Measurements from ENCODE around the gene RXRB.

Gene RXRB

DNA sequence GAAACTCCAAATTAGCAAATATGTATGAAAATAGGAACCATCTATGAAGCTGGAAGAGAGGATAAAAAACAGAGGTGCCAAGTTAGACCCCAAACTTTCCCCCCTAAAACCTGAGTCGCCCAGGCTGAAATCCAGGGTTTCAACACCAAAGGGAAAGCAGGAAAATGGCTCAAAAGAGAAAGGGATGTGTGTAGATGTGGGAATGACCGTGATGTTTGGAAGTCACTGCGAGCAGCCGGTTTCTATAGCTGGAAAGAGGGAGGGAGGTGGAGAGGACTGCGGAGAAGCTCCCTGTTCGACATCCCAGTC is 12.3 kb upstream of the RXRB start:
- Histone ChIP-seq H3K4me3 (ENCODE audit: low read depth in 1 of 5, low read length in 5 of 5) (peak overlapping the region; percentile 48 to 72 (median 67)), H3K9ac (ENCODE audit: low read length in 5 of 5) (peak overlapping the region in 4 of 5 donors; percentile 48 to 85 (median 70)), H3K36me3 (ENCODE audit: control insufficient read depth in 5 of 5, insufficient read depth in 5 of 5, low read length in 5 of 5) (peaks cover 0 to 23% (median 19%) of the 10 kb centered on the region in 5 donors), H3K9me3 (ENCODE audit: control insufficient read depth in 5 of 5, low read length in 5 of 5) (no peaks in the 10 kb centered on the region), H3K4me1 (ENCODE audit: control insufficient read depth in 5 of 5, insufficient read depth in 5 of 5, low read length in 5 of 5) (peaks cover 0 to 30% (median 25%) of the 10 kb centered on the region in 5 donors), H3K27ac (ENCODE audit: low read depth, low read length) (no peak overlapping the region), H3K27me3 (ENCODE audit: control insufficient read depth in 5 of 5, insufficient read depth in 4 of 5, low read length in 5 of 5) (peaks cover 0 to 5% (median 3%) of the 10 kb centered on the region in 5 donors)

DNA sequence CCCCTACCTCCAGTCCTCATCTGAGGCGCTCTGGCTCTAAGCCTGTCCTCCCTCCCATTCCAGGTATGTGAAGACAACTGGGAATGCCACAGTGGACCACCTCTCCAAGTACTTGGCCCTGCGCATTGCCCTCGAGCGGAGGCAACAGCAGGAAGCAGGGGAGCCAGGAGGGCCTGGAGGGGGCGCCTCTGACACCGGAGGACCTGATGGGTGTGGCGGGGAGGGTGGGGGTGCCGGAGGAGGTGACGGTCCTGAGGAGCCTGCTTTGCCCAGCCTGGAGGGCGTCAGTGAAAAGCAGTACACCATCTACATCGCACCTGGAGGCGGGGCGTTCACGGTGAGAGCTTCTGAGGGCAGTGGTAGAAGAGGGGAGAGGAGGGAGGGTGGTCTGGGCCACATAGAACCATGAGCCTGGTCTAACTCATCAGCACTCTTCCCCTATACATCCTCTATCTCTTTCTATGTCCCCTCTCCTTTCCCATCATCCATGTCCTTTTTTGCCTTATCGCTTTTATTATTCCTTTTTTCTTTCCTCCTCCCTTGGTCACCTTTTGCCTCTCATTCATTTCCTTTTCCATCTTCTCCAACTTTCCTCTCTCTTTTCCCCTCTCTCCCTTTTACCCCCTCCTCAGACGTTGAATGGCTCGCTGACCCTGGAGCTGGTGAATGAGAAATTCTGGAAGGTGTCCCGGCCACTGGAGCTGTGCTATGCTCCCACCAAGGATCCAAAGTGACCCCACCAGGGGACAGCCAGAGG is 11.4 kb upstream of the RXRB start:
- Histone ChIP-seq H3K9me3 (ENCODE audit: control insufficient read depth in 5 of 5, low read length in 5 of 5) (no peaks in the 10 kb centered on the region), H3K27me3 (ENCODE audit: control insufficient read depth in 5 of 5, insufficient read depth in 4 of 5, low read length in 5 of 5) (peaks cover 0 to 5% (median 3%) of the 10 kb centered on the region in 5 donors), H3K4me3 (ENCODE audit: low read depth in 1 of 5, low read length in 5 of 5) (no peak overlapping the region), H3K9ac (ENCODE audit: low read length in 5 of 5) (no peak overlapping the region), H3K36me3 (ENCODE audit: control insufficient read depth in 5 of 5, insufficient read depth in 5 of 5, low read length in 5 of 5) (peaks cover 0 to 23% (median 19%) of the 10 kb centered on the region in 5 donors), H3K27ac (ENCODE audit: low read depth, low read length) (no peak overlapping the region), H3K4me1 (ENCODE audit: control insufficient read depth in 5 of 5, insufficient read depth in 5 of 5, low read length in 5 of 5) (peaks cover 0 to 37% (median 32%) of the 10 kb centered on the region in 5 donors)

DNA sequence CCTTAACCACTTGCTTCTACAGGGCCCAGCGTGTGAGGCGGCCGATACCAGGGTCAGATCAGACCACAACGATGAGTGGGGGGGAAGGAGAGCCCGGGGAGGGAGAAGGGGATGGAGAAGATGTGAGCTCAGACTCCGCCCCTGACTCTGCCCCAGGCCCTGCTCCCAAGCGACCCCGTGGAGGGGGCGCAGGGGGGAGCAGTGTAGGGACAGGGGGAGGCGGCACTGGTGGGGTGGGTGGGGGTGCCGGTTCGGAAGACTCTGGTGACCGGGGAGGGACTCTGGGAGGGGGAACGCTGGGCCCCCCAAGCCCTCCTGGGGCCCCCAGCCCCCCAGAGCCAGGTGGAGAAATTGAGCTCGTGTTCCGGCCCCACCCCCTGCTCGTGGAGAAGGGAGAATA is 10.7 kb upstream of the RXRB start:
- H3K4me1 ChIP-seq (ENCODE audit: control insufficient read depth in 5 of 5, insufficient read depth in 5 of 5, low read length in 5 of 5): peaks cover 0 to 37% (median 32%) of the 10 kb centered on the region in 5 donors
- no peak overlapping the region for H3K9ac ChIP-seq (ENCODE audit: low read length in 5 of 5)
- H3K4me3 ChIP-seq (ENCODE audit: low read depth in 1 of 5, low read length in 5 of 5): no peak overlapping the region
- no peak overlapping the region for H3K27ac ChIP-seq (ENCODE audit: low read depth, low read length)
- H3K9me3 ChIP-seq (ENCODE audit: control insufficient read depth in 5 of 5, low read length in 5 of 5): no peaks in the 10 kb centered on the region
- peaks cover 0 to 23% (median 19%) of the 10 kb centered on the region in 5 donors for H3K36me3 ChIP-seq (ENCODE audit: control insufficient read depth in 5 of 5, insufficient read depth in 5 of 5, low read length in 5 of 5)
- peaks cover 0 to 5% (median 3%) of the 10 kb centered on the region in 5 donors for H3K27me3 ChIP-seq (ENCODE audit: control insufficient read depth in 5 of 5, insufficient read depth in 4 of 5, low read length in 5 of 5)

DNA sequence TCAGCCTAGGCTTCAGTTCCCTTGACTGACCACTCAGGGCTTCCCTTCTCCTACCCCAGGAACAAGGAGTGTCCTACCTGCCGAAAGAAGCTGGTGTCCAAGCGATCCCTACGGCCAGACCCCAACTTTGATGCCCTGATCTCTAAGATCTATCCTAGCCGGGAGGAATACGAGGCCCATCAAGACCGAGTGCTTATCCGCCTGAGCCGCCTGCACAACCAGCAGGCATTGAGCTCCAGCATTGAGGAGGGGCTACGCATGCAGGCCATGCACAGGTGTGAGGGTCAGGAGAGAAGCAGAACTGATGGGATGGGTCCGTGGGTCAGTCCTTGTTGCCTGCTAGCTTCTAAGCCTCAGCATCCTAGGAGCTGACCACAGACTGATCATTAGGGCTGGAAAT is 9.4 kb upstream of the RXRB start:
- Histone ChIP-seq H3K9ac (ENCODE audit: low read length in 5 of 5) (no peak overlapping the region), H3K36me3 (ENCODE audit: control insufficient read depth in 5 of 5, insufficient read depth in 5 of 5, low read length in 5 of 5) (peaks cover 0 to 23% (median 19%) of the 10 kb centered on the region in 5 donors), H3K4me3 (ENCODE audit: low read depth in 1 of 5, low read length in 5 of 5) (no peak overlapping the region), H3K4me1 (ENCODE audit: control insufficient read depth in 5 of 5, insufficient read depth in 5 of 5, low read length in 5 of 5) (peaks cover 0 to 44% (median 38%) of the 10 kb centered on the region in 5 donors), H3K27me3 (ENCODE audit: control insufficient read depth in 5 of 5, insufficient read depth in 4 of 5, low read length in 5 of 5) (peaks cover 0 to 5% (median 0%) of the 10 kb centered on the region in 5 donors), H3K27ac (ENCODE audit: low read depth, low read length) (no peak overlapping the region), H3K9me3 (ENCODE audit: control insufficient read depth in 5 of 5, low read length in 5 of 5) (no peaks in the 10 kb centered on the region)

DNA sequence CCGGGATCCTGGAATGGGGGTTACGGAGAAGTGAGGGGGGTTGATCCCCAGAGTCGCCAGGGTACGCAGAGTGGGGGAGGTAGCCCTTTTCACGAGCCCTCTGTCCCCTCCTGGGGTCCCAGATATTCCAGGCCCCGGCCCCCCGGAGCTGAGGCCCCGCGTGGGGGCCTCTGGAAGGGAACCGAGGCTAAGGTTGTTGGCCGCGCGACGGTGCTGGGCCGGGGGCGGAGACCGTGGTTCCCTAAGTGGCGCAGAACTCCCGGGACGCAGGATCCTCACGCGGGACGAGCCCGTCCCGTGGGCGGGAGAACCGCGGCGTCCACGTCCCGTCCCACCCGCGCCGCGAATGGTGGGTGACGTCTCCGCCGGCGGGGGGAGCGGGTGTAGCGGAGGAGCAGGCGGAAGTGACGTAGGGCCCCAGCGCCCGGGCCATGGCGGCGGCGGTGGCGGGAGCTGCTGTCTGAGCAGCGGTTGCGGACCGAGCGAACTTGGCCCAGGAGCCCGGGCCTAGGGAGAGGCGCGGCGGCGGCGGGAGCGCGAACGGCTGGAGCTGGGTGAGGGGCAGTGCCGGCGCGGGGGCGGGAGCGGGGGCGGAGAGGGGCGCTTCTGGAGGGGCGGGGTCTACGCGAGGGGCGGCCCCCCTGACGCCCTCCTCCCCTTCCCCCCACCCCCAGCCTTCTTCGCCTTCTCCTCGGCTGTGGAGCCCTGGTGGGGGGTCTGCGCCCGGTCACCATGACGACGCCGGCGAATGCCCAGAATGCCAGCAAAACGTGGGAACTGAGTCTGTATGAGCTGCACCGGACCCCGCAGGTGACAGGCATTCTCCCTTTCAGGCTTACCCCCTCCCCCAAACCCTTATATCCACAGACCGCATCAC is 7.9 kb upstream of the RXRB start, which contains the start of gene RING1:
Gene RING1, plus strand, starts transcription at position 410 of the 877 bp plus-strand sequence. Its CDS starts 323 bp downstream, at position 733.
- H3K9me3 ChIP-seq (ENCODE audit: control insufficient read depth in 5 of 5, low read length in 5 of 5): no peaks in the 10 kb centered on the region
- H3K27ac ChIP-seq (ENCODE audit: low read depth, low read length): peak within 1 kb of the TSS; percentile 87
- H3K36me3 ChIP-seq (ENCODE audit: control insufficient read depth in 5 of 5, insufficient read depth in 5 of 5, low read length in 5 of 5): peaks cover 0 to 26% (median 25%) of the 10 kb centered on the region in 5 donors
- peak within 1 kb of the TSS; percentile 78 to 89 (median 83) for H3K4me3 ChIP-seq (ENCODE audit: low read depth in 1 of 5, low read length in 5 of 5)
- H3K9ac ChIP-seq (ENCODE audit: low read length in 5 of 5): peak within 1 kb of the TSS; percentile 48 to 98 (median 94)
- H3K27me3 ChIP-seq (ENCODE audit: control insufficient read depth in 5 of 5, insufficient read depth in 4 of 5, low read length in 5 of 5): peaks cover 0 to 3% (median 0%) of the 10 kb centered on the region in 5 donors
- peaks cover 4 to 45% (median 40%) of the 10 kb centered on the region in 5 donors for H3K4me1 ChIP-seq (ENCODE audit: control insufficient read depth in 5 of 5, insufficient read depth in 5 of 5, low read length in 5 of 5)

DNA sequence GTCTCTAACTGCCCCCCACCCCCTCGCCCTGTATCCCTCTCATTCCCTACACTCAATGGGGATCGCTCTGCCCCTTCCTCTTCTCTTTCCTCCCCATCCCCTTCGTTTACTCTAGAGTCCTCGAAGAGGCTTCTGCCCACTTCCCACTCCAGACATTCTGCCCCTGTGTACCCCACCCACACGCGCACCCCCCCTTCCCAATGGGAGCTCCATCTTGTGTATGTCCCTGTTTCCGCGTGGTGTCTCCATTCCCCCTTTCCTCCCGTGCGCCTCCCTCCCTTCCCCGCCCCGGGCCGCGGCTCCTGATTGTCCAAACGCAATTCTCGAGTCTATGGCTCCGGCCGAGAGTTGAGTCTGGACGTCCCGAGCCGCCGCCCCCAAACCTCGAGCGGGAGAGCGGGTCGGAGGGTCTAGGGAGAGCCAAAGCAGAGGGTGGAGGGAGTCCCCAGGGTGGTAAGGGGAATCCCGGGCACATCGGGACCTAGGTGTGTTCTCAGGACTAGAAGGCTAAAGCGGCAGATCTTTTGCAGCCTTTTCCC is 7.2 kb upstream of the RXRB start:
- peak overlapping the region; percentile 87 for H3K27ac ChIP-seq (ENCODE audit: low read depth, low read length)
- no peaks in the 10 kb centered on the region for H3K27me3 ChIP-seq (ENCODE audit: control insufficient read depth in 5 of 5, insufficient read depth in 4 of 5, low read length in 5 of 5)
- peaks cover 4 to 33% (median 32%) of the 10 kb centered on the region in 5 donors for H3K36me3 ChIP-seq (ENCODE audit: control insufficient read depth in 5 of 5, insufficient read depth in 5 of 5, low read length in 5 of 5)
- peak overlapping the region; percentile 78 to 89 (median 83) for H3K4me3 ChIP-seq (ENCODE audit: low read depth in 1 of 5, low read length in 5 of 5)
- H3K4me1 ChIP-seq (ENCODE audit: control insufficient read depth in 5 of 5, insufficient read depth in 5 of 5, low read length in 5 of 5): peaks cover 4 to 40% (median 33%) of the 10 kb centered on the region in 5 donors
- H3K9ac ChIP-seq (ENCODE audit: low read length in 5 of 5): peak overlapping the region; percentile 48 to 98 (median 94)
- H3K9me3 ChIP-seq (ENCODE audit: control insufficient read depth in 5 of 5, low read length in 5 of 5): no peaks in the 10 kb centered on the region

DNA sequence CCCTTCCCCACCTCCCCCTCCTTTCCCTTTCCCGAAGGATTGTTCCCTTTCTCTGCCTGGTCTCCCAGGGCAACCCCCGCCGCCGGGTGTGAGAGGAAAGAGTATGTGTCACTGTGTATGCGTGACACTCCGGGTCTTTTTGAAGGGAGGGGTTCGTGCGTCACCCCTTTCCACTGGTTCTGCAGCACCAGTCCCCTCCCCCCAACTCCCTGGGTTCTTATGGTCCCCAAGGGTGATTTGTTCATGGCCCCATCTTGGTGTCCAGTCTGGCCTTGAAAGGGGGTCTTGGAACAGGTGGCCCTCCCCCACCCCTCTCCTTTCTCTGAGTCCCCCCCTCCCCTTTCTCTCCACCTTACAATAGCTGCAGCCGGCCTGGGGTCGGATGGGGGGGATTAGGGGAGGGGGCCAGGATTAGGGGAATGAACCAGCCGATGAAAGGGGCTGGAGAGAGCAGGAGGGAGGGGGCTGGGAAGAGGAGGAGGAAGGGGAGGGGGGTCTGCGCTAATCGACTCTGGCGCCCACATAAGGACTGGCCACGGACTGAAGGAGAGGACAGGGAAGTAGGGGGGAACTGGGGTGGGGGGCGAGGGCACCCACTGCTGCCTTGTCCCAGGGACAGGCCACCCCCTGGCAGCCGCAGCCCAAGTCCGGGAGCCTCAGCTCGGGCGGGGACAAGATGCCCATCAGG is 6.5 kb upstream of the RXRB start:
- Histone ChIP-seq H3K4me3 (ENCODE audit: low read depth in 1 of 5, low read length in 5 of 5) (peak overlapping the region; percentile 55 to 89 (median 83)), H3K27ac (ENCODE audit: low read depth, low read length) (peak overlapping the region; percentile 87), H3K4me1 (ENCODE audit: control insufficient read depth in 5 of 5, insufficient read depth in 5 of 5, low read length in 5 of 5) (peaks cover 7 to 43% (median 36%) of the 10 kb centered on the region in 5 donors), H3K27me3 (ENCODE audit: control insufficient read depth in 5 of 5, insufficient read depth in 4 of 5, low read length in 5 of 5) (no peaks in the 10 kb centered on the region), H3K9ac (ENCODE audit: low read length in 5 of 5) (peak overlapping the region in 3 of 5 donors; percentile 93 to 98 (median 95)), H3K9me3 (ENCODE audit: control insufficient read depth in 5 of 5, low read length in 5 of 5) (no peaks in the 10 kb centered on the region), H3K36me3 (ENCODE audit: control insufficient read depth in 5 of 5, insufficient read depth in 5 of 5, low read length in 5 of 5) (peaks cover 7 to 39% (median 37%) of the 10 kb centered on the region in 5 donors)

DNA sequence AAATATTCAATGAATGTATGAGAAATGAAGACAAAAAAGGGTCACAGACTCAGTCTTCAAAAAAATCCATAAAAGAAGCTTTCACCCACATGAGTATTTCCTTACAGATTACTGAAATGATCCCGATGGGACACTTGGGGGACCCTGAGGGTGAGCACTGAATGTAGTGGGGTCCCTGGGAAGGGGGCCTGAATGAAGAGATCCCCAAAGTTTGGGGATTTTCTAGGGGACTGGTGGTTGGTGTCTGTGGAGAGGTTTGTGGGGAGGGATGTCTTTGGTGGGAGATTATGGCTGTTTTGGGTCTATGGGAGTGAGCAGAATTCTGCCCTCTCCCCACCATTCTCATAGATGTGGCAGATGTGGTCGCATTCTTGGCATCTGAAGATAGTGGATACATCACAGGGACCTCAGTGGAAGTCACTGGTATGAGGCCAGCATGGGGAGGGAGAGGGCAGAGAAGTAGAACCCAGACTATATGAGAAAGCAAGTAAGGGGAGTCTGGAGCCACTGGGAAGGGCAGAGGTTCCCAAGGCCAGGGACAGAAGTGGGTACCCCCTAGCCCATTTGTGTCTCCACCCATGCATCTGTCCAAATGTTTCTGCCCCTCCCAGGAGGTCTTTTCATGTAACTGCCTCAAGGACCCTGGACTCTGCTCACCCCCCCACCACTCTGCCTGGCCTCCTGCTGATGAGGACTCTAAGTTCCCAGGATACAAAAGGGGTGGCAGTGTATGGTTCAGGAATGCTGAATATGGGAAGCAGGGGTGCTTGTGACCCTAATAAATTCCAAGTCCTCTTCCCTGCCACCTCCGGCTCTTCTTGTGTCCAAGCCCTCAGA is 5.8 kb upstream of the RXRB start:
- H3K9ac ChIP-seq (ENCODE audit: low read length in 5 of 5): no peak overlapping the region
- peaks cover 14 to 50% (median 44%) of the 10 kb centered on the region in 5 donors for H3K4me1 ChIP-seq (ENCODE audit: control insufficient read depth in 5 of 5, insufficient read depth in 5 of 5, low read length in 5 of 5)
- H3K4me3 ChIP-seq (ENCODE audit: low read depth in 1 of 5, low read length in 5 of 5): no peak overlapping the region
- H3K27me3 ChIP-seq (ENCODE audit: control insufficient read depth in 5 of 5, insufficient read depth in 4 of 5, low read length in 5 of 5): no peaks in the 10 kb centered on the region
- H3K36me3 ChIP-seq (ENCODE audit: control insufficient read depth in 5 of 5, insufficient read depth in 5 of 5, low read length in 5 of 5): peaks cover 7 to 40% (median 34%) of the 10 kb centered on the region in 5 donors
- no peak overlapping the region for H3K27ac ChIP-seq (ENCODE audit: low read depth, low read length)
- no peaks in the 10 kb centered on the region for H3K9me3 ChIP-seq (ENCODE audit: control insufficient read depth in 5 of 5, low read length in 5 of 5)
